Kidney epithelial cell (primary cell): Measurements from ENCODE around the gene NTN1. TPM values are rescaled to one million over a fixed set of nuclear protein-coding genes. Genes with fewer than 3 reads are reported as not detected.

Experiments
- DNase-seq: peaks from one replicate; pipeline ENCODE4 v3.0.0-alpha.2; 2010; ENCODE audit warnings: low read depth
- H3K27me3 ChIP-seq: 2 replicates; pipeline ENCODE4 v1.6.0; 2011; ENCODE audit warnings: low read length; ENCODE audit not compliant: control insufficient read depth, insufficient read depth
- H3K36me3 ChIP-seq: 2 replicates; pipeline ENCODE4 v1.5.1; 2011; ENCODE audit warnings: low read length; ENCODE audit not compliant: control insufficient read depth, insufficient read depth
- H3K4me3 ChIP-seq: 2 replicates; pipeline ENCODE4 v1.5.1; 2011; ENCODE audit warnings: low read depth, mild to moderate bottlenecking, control low read depth, low read length
- total RNA-seq: library from RNA; depleted of rRNA; stranded (reverse); fragments of >200 nt; gene quantifications from 2 replicates; pipeline ENCODE4 v1.2.3, GENCODE V29; 2015
- TF ChIP-seq, protein P1 (sequence below): IDR thresholded peaks from 2 replicates; pipeline ENCODE4 v1.5.1; 2011; ENCODE audit warnings: mild to moderate bottlenecking, moderate library complexity, low read length, control low read depth, inconsistent platforms; ENCODE audit not compliant: insufficient read depth, poor library complexity, severe bottlenecking

The NTN1 gene
- total RNA-seq, 1 donor from 2014 or later: 15.2 TPM

DNA sequence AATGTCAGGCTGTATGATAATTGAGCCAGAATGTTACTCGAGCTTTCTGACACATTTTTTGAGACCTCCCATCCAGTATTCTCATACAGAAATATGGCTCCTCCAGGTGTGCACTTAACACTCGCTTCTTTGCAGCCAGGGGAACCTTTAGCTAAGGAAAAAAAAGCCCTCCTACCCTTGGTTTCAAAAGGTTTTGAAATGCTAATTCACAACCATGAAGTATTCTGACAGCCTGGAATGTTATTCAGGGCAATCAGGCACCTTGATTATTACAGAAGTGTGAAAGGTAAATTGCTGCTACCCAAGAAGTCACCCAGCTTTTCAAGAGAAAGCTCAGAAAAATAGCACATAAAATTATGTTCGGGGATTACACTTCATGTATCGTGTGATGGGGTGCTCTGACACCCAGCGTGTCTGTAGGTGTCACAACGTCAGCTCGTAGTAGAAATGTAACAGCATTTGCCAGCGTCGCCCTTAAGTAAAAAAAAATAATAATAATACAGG is 41.1 kb downstream of the NTN1 start:
- H3K27me3 ChIP-seq: no peaks in the 10 kb centered on the region
- H3K36me3 ChIP-seq: no peaks in the 10 kb centered on the region
- no peak for DNase-seq
- no peak overlapping the region for H3K4me3 ChIP-seq
- TF ChIP-seq, protein P1, sequence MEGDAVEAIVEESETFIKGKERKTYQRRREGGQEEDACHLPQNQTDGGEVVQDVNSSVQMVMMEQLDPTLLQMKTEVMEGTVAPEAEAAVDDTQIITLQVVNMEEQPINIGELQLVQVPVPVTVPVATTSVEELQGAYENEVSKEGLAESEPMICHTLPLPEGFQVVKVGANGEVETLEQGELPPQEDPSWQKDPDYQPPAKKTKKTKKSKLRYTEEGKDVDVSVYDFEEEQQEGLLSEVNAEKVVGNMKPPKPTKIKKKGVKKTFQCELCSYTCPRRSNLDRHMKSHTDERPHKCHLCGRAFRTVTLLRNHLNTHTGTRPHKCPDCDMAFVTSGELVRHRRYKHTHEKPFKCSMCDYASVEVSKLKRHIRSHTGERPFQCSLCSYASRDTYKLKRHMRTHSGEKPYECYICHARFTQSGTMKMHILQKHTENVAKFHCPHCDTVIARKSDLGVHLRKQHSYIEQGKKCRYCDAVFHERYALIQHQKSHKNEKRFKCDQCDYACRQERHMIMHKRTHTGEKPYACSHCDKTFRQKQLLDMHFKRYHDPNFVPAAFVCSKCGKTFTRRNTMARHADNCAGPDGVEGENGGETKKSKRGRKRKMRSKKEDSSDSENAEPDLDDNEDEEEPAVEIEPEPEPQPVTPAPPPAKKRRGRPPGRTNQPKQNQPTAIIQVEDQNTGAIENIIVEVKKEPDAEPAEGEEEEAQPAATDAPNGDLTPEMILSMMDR: no peak

DNA sequence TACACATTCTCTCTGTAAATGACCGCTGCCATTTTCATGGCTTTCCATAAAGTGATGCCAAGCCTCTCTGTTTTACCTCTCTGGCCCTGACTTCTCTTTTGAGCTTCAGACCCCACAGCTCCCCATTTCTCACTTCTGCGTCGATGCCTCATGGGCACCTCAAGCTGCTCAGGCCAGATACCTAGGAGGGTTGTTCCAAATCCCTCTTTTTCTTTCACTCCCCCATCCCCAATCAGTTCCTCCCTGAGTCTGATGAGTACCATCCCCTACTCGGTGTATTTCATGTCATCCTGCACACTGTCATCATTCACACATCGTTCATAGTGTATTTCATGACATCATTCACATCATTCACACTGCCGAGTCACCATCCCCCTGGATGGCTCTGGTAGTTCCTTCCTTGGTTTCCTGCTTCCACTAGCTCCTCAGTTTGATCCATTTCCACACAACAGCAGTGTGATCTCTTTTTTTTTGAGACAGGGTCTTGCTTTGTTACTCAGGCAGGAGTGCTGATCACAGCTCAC is 43.1 kb downstream of the NTN1 start:
- Histone ChIP-seq H3K27me3 (no peaks in the 10 kb centered on the region), H3K4me3 (no peak overlapping the region), H3K36me3 (no peaks in the 10 kb centered on the region)
- TF ChIP-seq, protein P1: no peak
- no peak for DNase-seq

DNA sequence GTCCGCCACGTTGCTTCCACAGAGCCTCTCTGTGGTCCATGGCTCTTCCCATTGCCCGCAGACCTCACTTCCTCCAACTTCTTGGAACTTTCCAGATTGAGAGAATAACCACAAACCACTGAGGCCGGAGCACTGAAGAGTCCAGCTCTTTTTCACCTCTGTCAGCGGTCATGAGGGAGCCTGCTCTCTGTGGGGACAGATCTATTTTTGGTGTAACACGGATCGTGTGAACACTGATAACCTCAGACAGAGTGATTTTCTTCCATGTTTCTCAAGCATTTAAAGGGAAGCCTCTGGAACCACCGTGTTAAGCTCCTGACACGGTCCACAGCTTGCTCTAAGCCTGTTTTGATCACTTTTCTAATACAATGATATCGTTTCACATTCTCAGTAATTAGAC is 49.7 kb downstream of the NTN1 start:
- no peaks in the 10 kb centered on the region for H3K36me3 ChIP-seq
- no peaks in the 10 kb centered on the region for H3K27me3 ChIP-seq
- DNase-seq: no peak
- TF ChIP-seq, protein P1: no peak
- no peak overlapping the region for H3K4me3 ChIP-seq

DNA sequence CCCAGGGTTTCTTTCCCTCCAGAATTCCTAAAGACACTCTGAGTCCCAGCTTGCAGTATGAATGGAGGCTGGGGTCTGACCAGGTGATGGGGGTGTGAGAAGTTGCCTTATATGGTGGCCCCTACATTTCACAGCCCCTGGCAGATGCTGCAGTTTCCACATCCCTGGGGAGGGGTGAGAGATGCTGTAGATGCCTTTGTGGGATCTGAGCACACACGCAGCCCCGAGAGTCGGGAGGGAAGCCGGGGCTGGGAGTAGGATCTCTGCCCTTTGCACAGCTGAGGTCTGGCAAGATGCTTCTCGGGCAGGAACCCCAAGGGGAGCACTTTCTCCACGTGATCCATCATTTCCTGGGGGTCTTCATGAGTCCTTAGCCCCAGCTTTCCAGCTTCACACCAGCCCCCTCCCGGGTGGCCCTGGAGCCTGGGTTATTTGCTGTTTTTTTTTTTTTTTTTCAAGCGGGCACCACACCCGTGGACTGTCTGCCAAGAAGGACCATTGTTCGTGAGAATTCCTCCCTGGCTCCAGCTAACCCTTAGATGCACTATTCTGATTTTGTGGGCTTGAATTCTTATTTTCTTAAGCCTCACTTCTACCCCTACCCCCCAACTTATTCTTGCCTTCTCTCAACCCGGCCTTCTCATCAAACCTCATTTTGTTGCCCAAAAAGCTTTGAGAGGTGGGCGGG is 50.6 kb downstream of the NTN1 start:
- H3K36me3 ChIP-seq: no peaks in the 10 kb centered on the region
- TF ChIP-seq, protein P1: no peak
- H3K27me3 ChIP-seq: no peaks in the 10 kb centered on the region
- no peak overlapping the region for H3K4me3 ChIP-seq
- DNase-seq: no peak

DNA sequence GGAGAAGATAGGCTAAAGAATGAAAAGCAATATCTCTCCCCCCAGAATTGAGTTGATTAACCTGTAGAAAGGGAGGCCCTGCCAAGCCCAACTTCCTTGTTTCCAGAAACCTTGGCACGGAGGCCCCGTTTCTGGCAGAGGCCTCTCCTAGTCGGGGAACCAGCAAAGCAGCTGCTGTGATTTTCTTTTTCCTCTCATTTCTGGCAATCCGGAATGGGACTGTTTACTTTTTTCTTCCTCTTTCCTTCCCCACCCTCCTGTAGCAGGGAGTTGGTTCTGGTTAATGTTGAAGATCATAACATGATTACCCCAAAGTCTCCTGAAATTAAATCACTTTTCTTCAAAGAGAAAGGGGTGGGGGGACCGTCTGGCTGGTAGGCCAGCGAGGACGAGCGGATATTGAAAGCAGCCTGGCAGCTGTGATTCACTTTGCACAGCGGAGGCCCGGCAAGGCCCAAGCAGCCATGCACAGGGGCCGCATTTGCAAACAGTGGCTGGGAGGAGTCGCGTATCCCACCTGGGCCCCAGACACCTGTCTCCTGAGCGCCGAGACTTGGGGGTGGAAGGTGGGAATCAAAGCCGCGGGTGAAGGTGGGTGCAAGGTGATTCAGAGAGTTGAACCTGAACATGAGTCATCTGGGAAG is 51.5 kb downstream of the NTN1 start:
- TF ChIP-seq, protein P1: no peak
- DNase-seq: no peak
- H3K27me3 ChIP-seq: no peaks in the 10 kb centered on the region
- no peak overlapping the region for H3K4me3 ChIP-seq
- no peaks in the 10 kb centered on the region for H3K36me3 ChIP-seq
